Pancreas (tissue), 10 donors: Measurements from ENCODE around the gene SLC30A1. TPM values are rescaled to one million over a fixed set of nuclear protein-coding genes. Genes with fewer than 3 reads are reported as not detected.

Experiments used
- ATAC-seq, 4 donors: fragments of 200-7000 bp; cut with Tn5 transposase; one replicate each; pipeline versions ENCODE4 v1.8.0 to v1.9.1; 2020; ENCODE audit warnings: mild to moderate bottlenecking in 4 of 4, moderate library complexity in 4 of 4
- DNase-seq, 6 donors: peaks; one replicate each; pipeline ENCODE4 v3.0.0-alpha.2; 2020
- FAIRE-seq: peaks from 2 replicates; lab custom pipeline; 2012; peaks lifted over from hg19 to GRCh38; lab: Jason Lieb, UNC
- H3K27ac ChIP-seq, 4 donors: fragments of 200-600 bp; sonication (generic); 1 replicate in 3 of 4; 2 replicates in 1 of 4; pipeline versions ENCODE4 v1.5.0 to v1.8.0; 2020
- H3K27me3 ChIP-seq, 4 donors: fragments of 200-600 bp; one replicate each; pipeline ENCODE4 v1.8.0; 2021
- H3K36me3 ChIP-seq, 3 donors: fragments of 200-600 bp; sonication (generic) in 1 of 3; one replicate each; pipeline versions ENCODE4 v1.5.0 to v1.8.0; 2020 to 2021
- H3K4me1 ChIP-seq, 3 donors: fragments of 200-600 bp; one replicate each; pipeline ENCODE4 v1.8.0; 2021
- H3K4me3 ChIP-seq, 4 donors: fragments of 200-600 bp; sonication (generic) in 2 of 4; one replicate each; pipeline versions ENCODE4 v1.5.0 to v1.8.0; 2020 to 2021
- H3K9me3 ChIP-seq, 4 donors: fragments of 200-600 bp; one replicate each; pipeline ENCODE4 v1.8.0; 2021
- CTCF ChIP-seq, 4 donors: fragments of 200-600 bp; sonication (generic) in 3 of 4; IDR thresholded peaks; one replicate each; pipeline versions ENCODE4 v1.5.0 to v1.8.0; 2021; ENCODE audit warnings: antibody characterized with exemption in 4 of 4
- WGBS, 2 donors: extraction: QIAGEN DNeasy Blood & Tissue Kit; methylation state at CpG; one replicate each; pipeline ENCODE4 v1.1.7; 2013; 5-methylcytosine and 5-hydroxymethylcytosine counted together
- intact Hi-C, 3 donors: fragments of 100-400 bp; cut with DNase I; formaldehyde crosslinking; loops; one replicate each; pipeline versions ENCODE4 v1.11.1 to v1.14.2; 2022
- polyA plus RNA-seq, 2 donors: library from polyadenylated mRNA; stranded (reverse); fragments of 200-250 nt; gene quantifications; one replicate each; pipeline ENCODE4 v1.2.3, GENCODE V29; 2013
- total RNA-seq, 6 donors: library from RNA; stranded (reverse); fragmentation: NEBNext Ultra II Directional in 4 of 6; extraction: Animal tissue kit (Norgen Biotek cat#: 25700) in 4 of 6; gene quantifications; one replicate each; pipeline versions ENCODE4 v1.2.1 to v1.2.4, GENCODE V29; 2021 to 2023
- donor health status: healthy with polysubstance abuse.
- donor health status: DM: no; HTN: no; CAD: no; lungs with moderate emphysema.
- donor health status: DM: no; HTN: no; CAD: no.
- donor health status: control.
- donor health status: control.
- donor health status: Bipolar disorder and iron deficiency.
- donor health status: DM: yes; HTN: yes; CAD: no.
- donor health status: DM: no; HTN: no; CAD: no.
- donor health status: DM: no; HTN: no; CAD: no.
- donor health status: DM: yes; HTN: yes; CAD: no.

Gene SLC30A1
- total and polyA plus RNA-seq, 8 donors = 1.5 to 19.5 (median 8.0) TPM

- H3K27me3 ChIP-seq = no peaks in the 10 kb centered on the region
- intact Hi-C loops = no loop called here
- WGBS, 2 donors = 82% methylated on average over 8 of the region's 8 CpGs
- DNase-seq (peak in 2 of 6 donors; percentile 22 to 64), FAIRE-seq (no peak), ATAC-seq (peak in 3 of 4 donors; percentile 74 to 88 (median 88))
- H3K36me3 ChIP-seq = no peaks in the 10 kb centered on the region
- H3K27ac ChIP-seq = no peak overlapping the region
- H3K4me3 ChIP-seq = no peak overlapping the region
- H3K4me1 ChIP-seq = no peaks in the 10 kb centered on the region
- no peaks in the 10 kb centered on the region for H3K9me3 ChIP-seq
- TF ChIP-seq CTCF (IDR thresholded peaks at IDR 0.05) = no peak
Observed at GRCh38 chr1:211613108-211613947, 34.4 kb upstream of the SLC30A1 start.

- Histone ChIP-seq H3K36me3 (no peaks in the 10 kb centered on the region), H3K4me3 (no peak overlapping the region), H3K4me1 (peaks cover 0 to 5% (median 0%) of the 10 kb centered on the region in 3 donors), H3K9me3 (no peaks in the 10 kb centered on the region), H3K27ac (no peak overlapping the region), H3K27me3 (no peaks in the 10 kb centered on the region)
- no peak for TF ChIP-seq CTCF (IDR thresholded peaks at IDR 0.05)
- 89 to 92% methylated on average over 6 of the region's 6 CpGs for WGBS, 2 donors
- intact Hi-C loops = no loop called here
- ATAC-seq = peak in 1 of 4 donors; percentile 3
- no peak for DNase-seq
- FAIRE-seq = no peak
Observed at GRCh38 chr1:211612786-211613107, 33.8 kb upstream of the SLC30A1 start.

- ATAC-seq (no peak), DNase-seq (no peak), FAIRE-seq (no peak)
- Histone ChIP-seq H3K9me3 (no peaks in the 10 kb centered on the region), H3K27ac (no peak overlapping the region), H3K4me3 (no peak overlapping the region), H3K4me1 (peaks cover 0 to 5% (median 0%) of the 10 kb centered on the region in 3 donors), H3K27me3 (no peaks in the 10 kb centered on the region), H3K36me3 (no peaks in the 10 kb centered on the region)
- 84 to 92% methylated on average over 4 of the region's 4 CpGs for WGBS, 2 donors
- intact Hi-C loops = no loop called here
- TF ChIP-seq CTCF (IDR thresholded peaks at IDR 0.05) = no peak
Observed at GRCh38 chr1:211611818-211612217, 32.9 kb upstream of the SLC30A1 start.

GRCh38 chr1:211610779-211611556, 32.0 kb upstream of the SLC30A1 start:
- Histone ChIP-seq H3K27ac (no peak overlapping the region), H3K4me3 (no peak overlapping the region), H3K4me1 (peaks cover 0 to 5% (median 0%) of the 10 kb centered on the region in 3 donors), H3K36me3 (no peaks in the 10 kb centered on the region), H3K9me3 (no peaks in the 10 kb centered on the region), H3K27me3 (no peaks in the 10 kb centered on the region)
- FAIRE-seq = no peak
- ATAC-seq = peak in 1 of 4 donors; percentile 41
- TF ChIP-seq CTCF (IDR thresholded peaks at IDR 0.05) = no peak
- WGBS, 2 donors = 43 to 47% methylated on average over 9 of the region's 9 CpGs
- intact Hi-C loops = no loop called here
- no peak for DNase-seq
